Cardiac muscle cell (in vitro differentiated cells and primary cell): ENCODE measurements around the gene TNFAIP1. TPM values are rescaled to one million over a fixed set of nuclear protein-coding genes. Genes with fewer than 3 reads are reported as not detected.

Experiments used
- DNase-seq, 2 donors: peaks; one replicate each; pipeline versions ENCODE4 v3.0.0 to v3.0.0-alpha.2; 2010 to 2017; ENCODE audit warnings: low read depth in 1 of 2, low spot score in 1 of 2
- H3K27ac ChIP-seq: fragments of 200-600 bp; sonication (generic); 2 replicates; pipeline ENCODE4 v1.5.1; 2016
- H3K27me3 ChIP-seq: fragments of 200-600 bp; sonication (generic); 2 replicates; pipeline ENCODE4 v1.6.0; 2016; ENCODE audit warnings: control low read depth
- H3K36me3 ChIP-seq: fragments of 200-600 bp; sonication (generic); 2 replicates; pipeline ENCODE4 v1.5.1; 2016; ENCODE audit warnings: control low read depth
- H3K4me1 ChIP-seq: fragments of 200-600 bp; sonication (generic); 2 replicates; pipeline ENCODE4 v1.8.1; 2017; ENCODE audit warnings: low read depth, mild to moderate bottlenecking, mixed run types
- H3K4me3 ChIP-seq: fragments of 200-600 bp; sonication (generic); 2 replicates; pipeline ENCODE4 v1.5.1; 2016; ENCODE audit warnings: mild to moderate bottlenecking
- H3K9me3 ChIP-seq: fragments of 200-600 bp; sonication (generic); 2 replicates; pipeline ENCODE4 v1.5.1; 2017; ENCODE audit warnings: low read depth, mild to moderate bottlenecking, control low read depth
- polyA plus RNA-seq: library from polyadenylated mRNA; unstranded; fragments of >200 nt; fragmentation: Nextera tagmentation; extraction: Ambion mirVana; gene quantifications from 2 replicates; pipeline ENCODE4 v1.2.1, GENCODE V29; 2016
- total RNA-seq: library from RNA; depleted of rRNA; stranded (reverse); fragments of >200 nt; gene quantifications from 2 replicates; pipeline ENCODE4 v1.2.3, GENCODE V29; 2016
- TF ChIP-seq, protein P1 (sequence below): IDR thresholded peaks from 2 replicates; pipeline ENCODE4 v1.5.1; 2012; ENCODE audit warnings: low read depth, mild to moderate bottlenecking, low read length

Gene TNFAIP1
- total and polyA plus RNA-seq, 2 experiments from 2014 or later: 35.7 to 56.5 TPM

DNA sequence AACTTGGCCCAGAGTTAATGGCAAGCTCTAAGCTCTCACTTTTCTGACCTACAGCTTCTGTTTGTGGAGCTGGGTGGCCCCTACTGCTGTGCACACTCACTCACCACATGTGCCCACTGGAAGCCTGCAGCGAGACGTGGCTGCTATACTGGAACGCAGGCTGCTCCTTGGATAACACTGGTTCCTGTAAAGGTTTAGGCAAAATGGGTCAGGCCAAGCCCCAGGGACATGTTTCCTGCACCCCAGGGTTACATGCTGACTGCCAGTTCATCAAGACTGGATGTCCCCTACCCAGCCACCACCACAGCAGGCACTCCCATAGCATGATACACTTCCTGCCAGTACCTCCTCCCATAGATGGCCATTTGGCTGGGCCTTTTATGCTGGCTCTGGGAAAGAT is 13.4 kb downstream of the TNFAIP1 start:
- Histone ChIP-seq H3K4me1 (peaks cover 2% of the 10 kb centered on the region), H3K9me3 (no peaks in the 10 kb centered on the region), H3K27me3 (no peaks in the 10 kb centered on the region), H3K27ac (no peak overlapping the region), H3K4me3 (no peak overlapping the region), H3K36me3 (peaks cover 64% of the 10 kb centered on the region)
- DNase-seq: no peak
- TF ChIP-seq, protein P1, sequence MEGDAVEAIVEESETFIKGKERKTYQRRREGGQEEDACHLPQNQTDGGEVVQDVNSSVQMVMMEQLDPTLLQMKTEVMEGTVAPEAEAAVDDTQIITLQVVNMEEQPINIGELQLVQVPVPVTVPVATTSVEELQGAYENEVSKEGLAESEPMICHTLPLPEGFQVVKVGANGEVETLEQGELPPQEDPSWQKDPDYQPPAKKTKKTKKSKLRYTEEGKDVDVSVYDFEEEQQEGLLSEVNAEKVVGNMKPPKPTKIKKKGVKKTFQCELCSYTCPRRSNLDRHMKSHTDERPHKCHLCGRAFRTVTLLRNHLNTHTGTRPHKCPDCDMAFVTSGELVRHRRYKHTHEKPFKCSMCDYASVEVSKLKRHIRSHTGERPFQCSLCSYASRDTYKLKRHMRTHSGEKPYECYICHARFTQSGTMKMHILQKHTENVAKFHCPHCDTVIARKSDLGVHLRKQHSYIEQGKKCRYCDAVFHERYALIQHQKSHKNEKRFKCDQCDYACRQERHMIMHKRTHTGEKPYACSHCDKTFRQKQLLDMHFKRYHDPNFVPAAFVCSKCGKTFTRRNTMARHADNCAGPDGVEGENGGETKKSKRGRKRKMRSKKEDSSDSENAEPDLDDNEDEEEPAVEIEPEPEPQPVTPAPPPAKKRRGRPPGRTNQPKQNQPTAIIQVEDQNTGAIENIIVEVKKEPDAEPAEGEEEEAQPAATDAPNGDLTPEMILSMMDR: no peak

GRCh38 chr17:28350271-28350670 is 14.7 kb downstream of the TNFAIP1 start:
- H3K4me1 ChIP-seq: peaks cover 2% of the 10 kb centered on the region
- H3K9me3 ChIP-seq: no peaks in the 10 kb centered on the region
- no peak overlapping the region for H3K4me3 ChIP-seq
- no peaks in the 10 kb centered on the region for H3K27me3 ChIP-seq
- no peak overlapping the region for H3K27ac ChIP-seq
- no peak for DNase-seq
- TF ChIP-seq, protein P1: no peak
- H3K36me3 ChIP-seq: peaks cover 69% of the 10 kb centered on the region

DNA sequence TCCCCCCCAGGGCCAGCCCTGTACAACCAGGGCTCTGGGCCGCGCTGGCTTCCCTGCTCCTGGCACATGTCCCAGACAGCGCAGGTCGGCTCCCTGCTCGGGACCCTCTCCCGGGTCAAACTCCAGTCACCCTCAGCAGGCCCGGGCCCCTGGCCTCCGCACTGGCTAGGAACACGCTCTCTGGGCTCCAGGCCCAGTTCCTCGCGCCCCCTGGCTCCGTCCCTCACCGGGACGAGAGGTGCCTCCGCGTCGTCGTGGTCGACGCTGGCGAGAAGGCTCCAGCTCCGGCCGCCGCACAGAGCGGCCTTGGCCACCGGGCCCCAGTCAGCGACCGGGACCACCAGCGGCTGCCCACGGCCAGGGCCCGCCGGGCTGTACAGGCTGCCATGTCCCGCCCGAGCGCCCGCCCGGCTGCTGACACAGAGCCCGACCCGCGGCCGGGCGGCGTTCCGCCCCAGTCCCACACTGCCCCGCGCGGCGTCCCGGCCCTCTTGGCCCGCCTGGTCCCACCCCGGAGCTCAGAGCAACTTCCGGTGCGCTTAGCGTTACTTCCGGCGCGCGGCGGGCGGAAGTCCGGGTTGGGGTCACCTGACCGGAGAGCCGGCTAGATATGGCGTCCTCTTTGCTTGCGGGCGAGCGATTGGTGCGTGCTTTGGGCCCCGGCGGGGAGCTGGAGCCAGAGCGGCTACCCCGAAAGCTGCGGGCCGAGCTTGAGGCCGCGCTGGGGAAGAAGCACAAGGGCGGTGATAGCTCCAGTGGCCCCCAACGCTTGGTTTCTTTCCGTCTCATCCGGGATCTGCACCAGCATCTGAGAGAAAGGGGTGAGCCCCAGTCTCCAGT is 21.7 kb downstream of the TNFAIP1 start, which contains the start of gene POLDIP2:
TSS of gene POLDIP2 (minus strand) at position 467 of the 840 bp plus-strand sequence. CDS start at position 388, 79 bp downstream.
- peaks cover 56% of the 10 kb centered on the region for H3K36me3 ChIP-seq
- peaks cover 12% of the 10 kb centered on the region for H3K4me1 ChIP-seq
- no peaks in the 10 kb centered on the region for H3K27me3 ChIP-seq
- peak within 1 kb of the TSS; percentile 79 for H3K27ac ChIP-seq
- H3K9me3 ChIP-seq: no peaks in the 10 kb centered on the region
- peak; percentile 96 for DNase-seq
- TF ChIP-seq, protein P1: no peak
- peak within 1 kb of the TSS; percentile 79 for H3K4me3 ChIP-seq

DNA sequence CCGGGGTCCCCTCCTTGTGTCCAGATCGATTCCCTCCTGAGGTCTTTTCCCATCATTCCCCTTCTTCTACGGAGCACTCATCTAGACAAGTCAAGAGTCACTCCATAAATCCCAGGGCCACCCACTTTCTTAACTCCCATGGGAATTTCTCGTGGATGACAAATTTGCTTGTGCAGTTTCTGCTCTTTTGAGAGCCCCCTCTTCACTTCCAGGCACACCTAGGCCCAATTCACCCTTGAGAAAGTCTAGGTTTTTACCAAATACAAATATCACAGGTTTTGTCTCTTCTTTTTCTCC is 22.3 kb downstream of the TNFAIP1 start:
- Histone ChIP-seq H3K4me1 (peaks cover 12% of the 10 kb centered on the region), H3K27ac (peak overlapping the region; percentile 79), H3K27me3 (no peaks in the 10 kb centered on the region), H3K36me3 (peaks cover 50% of the 10 kb centered on the region), H3K9me3 (no peaks in the 10 kb centered on the region), H3K4me3 (peak overlapping the region; percentile 79)
- TF ChIP-seq, protein P1: no peak
- DNase-seq: no peak

- Histone ChIP-seq H3K9me3 (no peaks in the 10 kb centered on the region), H3K27ac (no peak overlapping the region), H3K27me3 (no peaks in the 10 kb centered on the region), H3K4me1 (peaks cover 4% of the 10 kb centered on the region), H3K36me3 (peaks cover 32% of the 10 kb centered on the region), H3K4me3 (no peak overlapping the region)
- no peak for DNase-seq
- TF ChIP-seq, protein P1: no peak
Observed at GRCh38 chr17:28363186-28363585, 27.6 kb downstream of the TNFAIP1 start.
